ENCODE measurements around the gene AFG3L2.

GRCh38 chr18:12302391-12303147 lies 74.5 kb downstream of the AFG3L2 start:
- TF ChIP-seq, protein P1, sequence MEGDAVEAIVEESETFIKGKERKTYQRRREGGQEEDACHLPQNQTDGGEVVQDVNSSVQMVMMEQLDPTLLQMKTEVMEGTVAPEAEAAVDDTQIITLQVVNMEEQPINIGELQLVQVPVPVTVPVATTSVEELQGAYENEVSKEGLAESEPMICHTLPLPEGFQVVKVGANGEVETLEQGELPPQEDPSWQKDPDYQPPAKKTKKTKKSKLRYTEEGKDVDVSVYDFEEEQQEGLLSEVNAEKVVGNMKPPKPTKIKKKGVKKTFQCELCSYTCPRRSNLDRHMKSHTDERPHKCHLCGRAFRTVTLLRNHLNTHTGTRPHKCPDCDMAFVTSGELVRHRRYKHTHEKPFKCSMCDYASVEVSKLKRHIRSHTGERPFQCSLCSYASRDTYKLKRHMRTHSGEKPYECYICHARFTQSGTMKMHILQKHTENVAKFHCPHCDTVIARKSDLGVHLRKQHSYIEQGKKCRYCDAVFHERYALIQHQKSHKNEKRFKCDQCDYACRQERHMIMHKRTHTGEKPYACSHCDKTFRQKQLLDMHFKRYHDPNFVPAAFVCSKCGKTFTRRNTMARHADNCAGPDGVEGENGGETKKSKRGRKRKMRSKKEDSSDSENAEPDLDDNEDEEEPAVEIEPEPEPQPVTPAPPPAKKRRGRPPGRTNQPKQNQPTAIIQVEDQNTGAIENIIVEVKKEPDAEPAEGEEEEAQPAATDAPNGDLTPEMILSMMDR (IDR thresholded peaks at IDR 0.05) = no peak
- TF ChIP-seq POLR2A (IDR thresholded peaks at IDR 0.05) (no peak), EP300 (IDR thresholded peaks at IDR 0.05) (no peak)
